CD14-positive monocyte (primary cell): ENCODE data around the gene KSR2. TPM values are rescaled to one million over a fixed set of nuclear protein-coding genes. Genes with fewer than 3 reads are reported as not detected.
"Not testable (repeated sequence)": the region's sequence is repeated elsewhere in the genome, so short reads cannot be mapped to it uniquely, and the experiment has no call there.

Experiments
- DNase-seq, 3 donors: peaks; one replicate each; pipeline ENCODE4 v3.0.0-alpha.2; 2011 to 2022
- H2AFZ ChIP-seq: 2 replicates; pipeline ENCODE4 v1.6.0; 2012; ENCODE audit warnings: mild to moderate bottlenecking, low read depth, low read length, inconsistent platforms; ENCODE audit not compliant: insufficient read depth, poor library complexity, severe bottlenecking
- H3K27ac ChIP-seq, 2 donors: 1 replicate in 1 of 2; 2 replicates in 1 of 2; pipeline ENCODE4 v1.5.1; 2012 to 2013; ENCODE audit warnings: low read length in 2 of 2, control low read depth in 1 of 2, inconsistent platforms in 1 of 2, low read depth in 1 of 2, mild to moderate bottlenecking in 1 of 2
- H3K27me3 ChIP-seq, 2 donors: one replicate each; pipeline versions ENCODE4 v1.6.0 to v1.6.1; 2011 to 2013; ENCODE audit warnings: low read length in 2 of 2; ENCODE audit not compliant: control insufficient read depth in 2 of 2, insufficient read depth in 2 of 2
- H3K36me3 ChIP-seq, 2 donors: replicated peaks in 1 of 2; 1 replicate in 1 of 2; 2 replicates in 1 of 2; pipeline versions ENCODE4 v1.5.1 to v1.6.1; 2012 to 2013; ENCODE audit warnings: low read length in 2 of 2, control low read depth in 1 of 2, inconsistent platforms in 1 of 2, mild to moderate bottlenecking in 1 of 2; ENCODE audit not compliant: insufficient read depth in 2 of 2, control insufficient read depth in 1 of 2
- H3K4me1 ChIP-seq, 2 donors: 1 replicate in 1 of 2; 2 replicates in 1 of 2; pipeline versions ENCODE4 v1.5.1 to v1.6.1; 2012 to 2013; ENCODE audit warnings: low read length in 2 of 2, control low read depth in 1 of 2, inconsistent platforms in 1 of 2, mild to moderate bottlenecking in 1 of 2, moderate library complexity in 1 of 2; ENCODE audit not compliant: insufficient read depth in 2 of 2, control insufficient read depth in 1 of 2
- H3K4me2 ChIP-seq: replicated peaks from 2 replicates; pipeline ENCODE3; 2012; ENCODE audit warnings: low read length, moderate library complexity, mild to moderate bottlenecking; ENCODE audit not compliant: poor library complexity, severe bottlenecking; ENCODE audit errors: extremely low read depth
- H3K4me3 ChIP-seq, 3 experiments: fragments of 200-600 bp in 1 of 3; sonication (generic) in 1 of 3; replicated peaks in 1 of 3; 1 replicate in 2 of 3; 2 replicates in 1 of 3; pipeline ENCODE4 v1.5.1; 2011 to 2013; ENCODE audit warnings: low read length in 3 of 3, mild to moderate bottlenecking in 3 of 3, control low read depth in 2 of 3, low read depth in 2 of 3, inconsistent platforms in 1 of 3, moderate library complexity in 1 of 3
- H3K79me2 ChIP-seq: 2 replicates; pipeline ENCODE4 v1.6.0; 2012; ENCODE audit warnings: mild to moderate bottlenecking, control low read depth, inconsistent platforms, low read length, moderate library complexity; ENCODE audit not compliant: insufficient read depth
- H3K9ac ChIP-seq: 2 replicates; pipeline ENCODE4 v1.6.0; 2017; ENCODE audit warnings: low read length, mild to moderate bottlenecking; ENCODE audit not compliant: insufficient read depth, poor library complexity, severe bottlenecking
- H3K9me3 ChIP-seq, 2 donors: replicated peaks in 1 of 2; 1 replicate in 1 of 2; 2 replicates in 1 of 2; pipeline versions ENCODE4 v1.5.1 to v1.6.1; 2012 to 2013; ENCODE audit warnings: low read length in 2 of 2, control low read depth in 1 of 2; ENCODE audit not compliant: control insufficient read depth in 1 of 2, insufficient read depth in 1 of 2
- H4K20me1 ChIP-seq: 2 replicates; pipeline ENCODE4 v1.6.0; 2012; ENCODE audit warnings: mild to moderate bottlenecking, low read length, control low read depth, moderate library complexity; ENCODE audit not compliant: insufficient read depth
- H3K27ac Mint-ChIP-seq, 7 donors: one replicate each; pipeline ENCODE4 v1.8.0; 2020; ENCODE audit warnings: mild to moderate bottlenecking in 7 of 7, mixed read lengths in 7 of 7, moderate library complexity in 6 of 7, inconsistent platforms in 2 of 7
- H3K27me3 Mint-ChIP-seq, 3 donors: one replicate each; pipeline ENCODE4 v1.8.0; 2021 to 2022; ENCODE audit warnings: low read depth in 3 of 3, mild to moderate bottlenecking in 3 of 3, mixed read lengths in 3 of 3, moderate library complexity in 3 of 3, inconsistent platforms in 1 of 3
- H3K36me3 Mint-ChIP-seq, 2 donors: one replicate each; pipeline ENCODE4 v1.8.0; 2020; ENCODE audit warnings: mixed read lengths in 2 of 2, inconsistent platforms in 1 of 2, mild to moderate bottlenecking in 1 of 2
- H3K4me1 Mint-ChIP-seq: one replicate; pipeline ENCODE4 v1.8.0; 2020; ENCODE audit warnings: mild to moderate bottlenecking, mixed read lengths
- H3K4me3 Mint-ChIP-seq, 2 donors: one replicate each; pipeline ENCODE4 v1.8.0; 2020; ENCODE audit warnings: mild to moderate bottlenecking in 2 of 2, mixed read lengths in 2 of 2, moderate library complexity in 1 of 2
- H3K9me3 Mint-ChIP-seq, 7 donors: one replicate each; pipeline ENCODE4 v1.8.0; 2020 to 2022; ENCODE audit warnings: mixed read lengths in 7 of 7, mild to moderate bottlenecking in 6 of 7, moderate library complexity in 6 of 7, inconsistent platforms in 2 of 7
- WGBS: methylation state at CpG from one replicate; pipeline ENCODE4 v1.1.5; 2013; ENCODE audit warnings: missing lambda C conversion rate; ENCODE audit not compliant: insufficient coverage; 5-methylcytosine and 5-hydroxymethylcytosine counted together
- intact Hi-C, 2 donors: fragments of 100-400 bp; cut with micrococcal nuclease; formaldehyde crosslinking; loops; one replicate each; pipeline versions ENCODE4 v1.15.0 to v1.15.1; 2023
- polyA plus RNA-seq, 3 donors: library from polyadenylated mRNA; depleted of rRNA in 1 of 3; unstranded in 2 of 3; stranded (reverse) in 1 of 3; fragments of 300-500 nt in 2 of 3; fragments of >200 nt in 1 of 3; fragmentation: Illumina TruSeq in 2 of 3; gene quantifications; 1 replicate in 2 of 3; 2 replicates in 1 of 3; pipeline ENCODE4 v1.2.3, GENCODE V29; 2012 to 2021
- TF ChIP-seq, protein P1 (sequence below): fragments of 200-600 bp; IDR thresholded peaks from one replicate; pipeline ENCODE4 v1.8.0; 2022; ENCODE audit warnings: antibody characterized with exemption, mild to moderate bottlenecking

The KSR2 gene
- polyA plus RNA-seq, 3 donors = not detected

DNA sequence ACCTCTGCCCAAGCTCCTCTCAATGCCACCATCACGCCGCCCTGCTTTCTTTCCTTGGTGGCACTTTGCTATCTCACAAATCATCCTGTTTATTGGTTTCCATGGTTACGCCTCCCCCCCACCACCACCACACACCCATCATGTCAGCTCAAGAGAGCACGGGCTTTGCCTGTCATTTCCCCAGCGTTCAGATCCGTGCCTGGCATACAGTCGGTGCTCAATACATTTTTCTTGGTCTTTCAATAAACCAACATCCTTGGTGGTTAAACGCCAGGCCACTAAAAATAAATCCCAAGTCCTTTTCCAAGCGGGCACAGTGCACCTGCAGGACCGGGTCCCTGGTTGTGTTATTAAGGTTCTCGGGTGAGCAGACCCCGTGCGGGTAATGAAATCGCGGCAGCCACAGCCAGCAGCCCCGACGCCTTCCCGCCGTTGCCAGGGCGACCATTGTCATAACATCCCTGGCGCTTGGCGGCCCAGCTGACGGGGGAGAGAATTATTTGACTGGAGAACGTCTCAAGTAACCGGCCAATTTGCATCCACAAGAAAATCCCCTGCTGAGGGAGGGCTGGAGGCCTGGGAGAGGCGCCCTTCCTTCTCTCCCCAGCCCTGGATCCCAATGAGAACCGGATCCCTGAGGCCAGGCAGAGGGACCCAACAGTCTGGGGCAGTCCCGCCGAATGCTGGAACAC, 92.9 kb downstream of the KSR2 start:
- H3K9me3 ChIP-seq = no peaks in the 10 kb centered on the region
- no peak overlapping the region for H2AFZ ChIP-seq
- no peaks in the 10 kb centered on the region for H3K4me1 ChIP-seq
- Mint-ChIP-seq H3K27me3 (peaks cover 27 to 36% (median 33%) of the 10 kb centered on the region in 3 donors), H3K27ac (peak overlapping the region in 1 of 7 donors; percentile 10), H3K9me3 (peaks cover 0 to 4% (median 0%) of the 10 kb centered on the region in 7 donors), H3K4me1 (peaks cover 3% of the 10 kb centered on the region), H3K4me3 (peak overlapping the region in 1 of 2 donors; percentile 60), H3K36me3 (no peaks in the 10 kb centered on the region)
- no peak overlapping the region for H3K9ac ChIP-seq
- H3K27ac ChIP-seq = no peak overlapping the region
- intact Hi-C loops = no loop called here
- TF ChIP-seq, protein P1, sequence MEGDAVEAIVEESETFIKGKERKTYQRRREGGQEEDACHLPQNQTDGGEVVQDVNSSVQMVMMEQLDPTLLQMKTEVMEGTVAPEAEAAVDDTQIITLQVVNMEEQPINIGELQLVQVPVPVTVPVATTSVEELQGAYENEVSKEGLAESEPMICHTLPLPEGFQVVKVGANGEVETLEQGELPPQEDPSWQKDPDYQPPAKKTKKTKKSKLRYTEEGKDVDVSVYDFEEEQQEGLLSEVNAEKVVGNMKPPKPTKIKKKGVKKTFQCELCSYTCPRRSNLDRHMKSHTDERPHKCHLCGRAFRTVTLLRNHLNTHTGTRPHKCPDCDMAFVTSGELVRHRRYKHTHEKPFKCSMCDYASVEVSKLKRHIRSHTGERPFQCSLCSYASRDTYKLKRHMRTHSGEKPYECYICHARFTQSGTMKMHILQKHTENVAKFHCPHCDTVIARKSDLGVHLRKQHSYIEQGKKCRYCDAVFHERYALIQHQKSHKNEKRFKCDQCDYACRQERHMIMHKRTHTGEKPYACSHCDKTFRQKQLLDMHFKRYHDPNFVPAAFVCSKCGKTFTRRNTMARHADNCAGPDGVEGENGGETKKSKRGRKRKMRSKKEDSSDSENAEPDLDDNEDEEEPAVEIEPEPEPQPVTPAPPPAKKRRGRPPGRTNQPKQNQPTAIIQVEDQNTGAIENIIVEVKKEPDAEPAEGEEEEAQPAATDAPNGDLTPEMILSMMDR = no peak
- H4K20me1 ChIP-seq = no peaks in the 10 kb centered on the region
- no peaks in the 10 kb centered on the region for H3K79me2 ChIP-seq
- no peak overlapping the region for H3K4me2 ChIP-seq
- 25% methylated on average over 15 of the region's 29 CpGs for WGBS
- no peak overlapping the region for H3K4me3 ChIP-seq
- no peaks in the 10 kb centered on the region for H3K36me3 ChIP-seq
- DNase-seq = no peak
- peaks cover 3 to 14% of the 10 kb centered on the region in 2 donors for H3K27me3 ChIP-seq

DNA sequence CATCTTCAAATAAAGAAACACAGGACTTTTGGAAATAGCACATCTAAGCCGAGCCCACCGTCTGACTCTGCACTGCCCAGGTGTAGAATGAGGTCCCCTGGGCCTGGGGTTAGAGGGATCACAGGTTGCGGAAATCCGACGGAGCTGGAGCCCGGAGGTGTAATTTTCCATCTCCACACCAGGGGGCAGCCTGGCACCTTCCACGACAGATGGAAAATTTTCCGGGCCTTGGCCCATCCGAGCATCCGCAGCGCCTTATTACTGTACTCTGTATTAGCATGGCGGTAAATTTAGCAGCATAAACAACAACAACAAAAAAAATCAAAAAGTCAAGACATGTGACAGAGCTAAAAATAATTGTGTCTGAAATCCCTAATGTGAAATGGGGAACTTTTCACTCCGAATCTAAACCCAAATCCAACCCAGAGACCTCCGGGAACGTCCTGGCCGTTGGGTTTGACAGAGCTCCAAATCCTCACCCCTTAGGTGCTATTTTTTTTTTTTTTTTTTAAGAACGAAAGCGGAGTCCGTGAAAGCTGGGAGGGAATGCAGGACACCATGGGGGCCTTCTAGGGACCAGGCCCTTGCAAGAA, 93.9 kb downstream of the KSR2 start:
- WGBS = 23% methylated on average over 5 of the region's 19 CpGs
- no peak overlapping the region for H3K27ac ChIP-seq
- H3K27ac Mint-ChIP-seq = no peak overlapping the region

DNA sequence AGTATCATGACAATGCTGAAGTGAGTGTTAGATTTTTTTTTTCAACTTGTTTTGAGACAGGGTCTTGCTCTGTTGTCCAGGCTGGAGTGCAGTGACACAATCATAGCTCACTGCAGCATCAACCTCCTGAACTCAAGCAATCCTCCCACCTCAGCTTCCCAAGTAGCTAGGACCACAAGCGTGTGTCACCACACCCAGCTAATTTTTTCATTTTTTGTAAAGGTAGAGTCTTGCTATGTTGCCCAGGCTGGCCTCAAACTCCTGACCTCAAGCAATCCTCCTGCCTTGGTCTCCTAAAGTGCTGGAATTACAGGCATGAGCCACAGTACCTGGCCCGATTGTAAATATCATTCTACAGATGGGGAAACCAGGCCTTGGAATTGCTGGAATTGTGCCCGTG, 94.6 kb downstream of the KSR2 start:
- H4K20me1 ChIP-seq, DNase-seq, H3K4me1 Mint-ChIP-seq, H3K4me3 ChIP-seq, H3K4me1 ChIP-seq, H2AFZ ChIP-seq, H3K4me3 Mint-ChIP-seq, H3K9me3 ChIP-seq, H3K79me2 ChIP-seq, H3K27ac ChIP-seq, intact Hi-C loops, H3K9ac ChIP-seq, H3K27ac Mint-ChIP-seq, H3K9me3 Mint-ChIP-seq, H3K4me2 ChIP-seq, H3K36me3 Mint-ChIP-seq, H3K36me3 ChIP-seq: not testable (repeated sequence)
- peaks cover 3 to 14% of the 10 kb centered on the region in 2 donors for H3K27me3 ChIP-seq
- peaks cover 27 to 34% (median 31%) of the 10 kb centered on the region in 3 donors for H3K27me3 Mint-ChIP-seq
- 87% methylated on average over 2 of the region's 3 CpGs for WGBS

More for the DNA sequence above, 93.9 kb downstream of the KSR2 start:
- Mint-ChIP-seq H3K36me3 (no peaks in the 10 kb centered on the region), H3K4me1 (peaks cover 3% of the 10 kb centered on the region), H3K27me3 (peaks cover 27 to 36% (median 33%) of the 10 kb centered on the region in 3 donors), H3K9me3 (peaks cover 0 to 4% (median 0%) of the 10 kb centered on the region in 7 donors), H3K4me3 (peak overlapping the region in 1 of 2 donors; percentile 52)
- TF ChIP-seq, protein P1 = peak; percentile 89
- Histone ChIP-seq H3K36me3 (no peaks in the 10 kb centered on the region), H3K9me3 (no peaks in the 10 kb centered on the region), H3K9ac (no peak overlapping the region), H3K27me3 (peaks cover 3 to 14% of the 10 kb centered on the region in 2 donors), H3K4me2 (no peak overlapping the region), H3K79me2 (no peaks in the 10 kb centered on the region), H3K4me3 (no peak overlapping the region), H3K4me1 (no peaks in the 10 kb centered on the region), H4K20me1 (no peaks in the 10 kb centered on the region), H2AFZ (no peak overlapping the region)
- intact Hi-C loops = no loop called here
- DNase-seq = peak in 2 of 3 donors; percentile 14 to 21
